Adrenal gland (tissue), 5 donors: ENCODE data around the gene KIRREL1.

Experiments used
- CTCF ChIP-seq, 6 experiments: fragments of 450-650 bp in 4 of 6; fragments of 200-600 bp in 2 of 6; sonication (generic) in 1 of 6; IDR thresholded peaks; 1 replicate in 5 of 6; 2 replicates in 1 of 6; pipeline versions ENCODE4 v1.5.1 to v1.8.0; 2016 to 2021; ENCODE audit warnings: antibody characterized with exemption in 6 of 6, mild to moderate bottlenecking in 2 of 6, moderate library complexity in 1 of 6
- POLR2A ChIP-seq, 2 donors: fragments of 450-650 bp; IDR thresholded peaks; one replicate each; pipeline ENCODE4 v1.6.1; 2017; ENCODE audit warnings: antibody characterized with exemption in 2 of 2, mild to moderate bottlenecking in 2 of 2, moderate library complexity in 1 of 2
- donor health status: DM: no; HTN: no; CAD: no.

GRCh38 chr1:158122833-158123388 lies 129.5 kb downstream of the KIRREL1 start:
- TF ChIP-seq CTCF (IDR thresholded peaks at IDR 0.05) = no peak
- TF ChIP-seq POLR2A (IDR thresholded peaks at IDR 0.05) = no peak
